Mesothelial cell of epicardium (in vitro differentiated cells): ENCODE results near the gene ANKRD66. TPM values are rescaled to one million over a fixed set of nuclear protein-coding genes. Genes with fewer than 3 reads are reported as not detected.

Experiments used
- DNase-seq, 2 experiments: peaks; one replicate each; pipeline ENCODE4 v3.0.0; 2021; ENCODE audit warnings: low spot score in 2 of 2; ENCODE audit not compliant: unreplicated experiment in 2 of 2
- H3K27ac Mint-ChIP-seq: 2 replicates; pipeline ENCODE4 v1.8.0; 2021; ENCODE audit warnings: mixed read lengths
- H3K27me3 Mint-ChIP-seq: 2 replicates; pipeline ENCODE4 v1.8.0; 2021; ENCODE audit warnings: low read depth, mixed read lengths
- H3K36me3 Mint-ChIP-seq: 2 replicates; pipeline ENCODE4 v1.8.0; 2021; ENCODE audit warnings: mixed read lengths
- H3K4me1 Mint-ChIP-seq: 2 replicates; pipeline ENCODE4 v1.8.0; 2021; ENCODE audit warnings: mixed read lengths
- H3K4me3 Mint-ChIP-seq: 2 replicates; pipeline ENCODE4 v1.8.0; 2021; ENCODE audit warnings: mild to moderate bottlenecking, moderate library complexity, mixed read lengths
- H3K9me3 Mint-ChIP-seq: 2 replicates; pipeline ENCODE4 v1.8.0; 2021; ENCODE audit warnings: mixed read lengths
- CTCF ChIP-seq: fragments of 200-600 bp; sonication (generic); IDR thresholded peaks from one replicate; pipeline ENCODE4 v1.5.0; 2021; ENCODE audit warnings: antibody characterized with exemption; ENCODE audit not compliant: unreplicated experiment
- total RNA-seq: library from RNA; stranded (reverse); gene quantifications from 3 replicates; pipeline ENCODE4 v1.2.1, GENCODE V29; 2021

The ANKRD66 gene
- total RNA-seq, 1 donor from 2014 or later = not detected

- no peak for TF ChIP-seq CTCF
- Mint-ChIP-seq H3K27ac (no peak overlapping the region), H3K9me3 (no peaks in the 10 kb centered on the region), H3K27me3 (peaks cover 3% of the 10 kb centered on the region), H3K36me3 (no peaks in the 10 kb centered on the region), H3K4me3 (no peak overlapping the region), H3K4me1 (no peaks in the 10 kb centered on the region)
- DNase-seq = no peak
Observed at GRCh38 chr6:46776070-46776712, 29.5 kb downstream of the ANKRD66 start.

DNA sequence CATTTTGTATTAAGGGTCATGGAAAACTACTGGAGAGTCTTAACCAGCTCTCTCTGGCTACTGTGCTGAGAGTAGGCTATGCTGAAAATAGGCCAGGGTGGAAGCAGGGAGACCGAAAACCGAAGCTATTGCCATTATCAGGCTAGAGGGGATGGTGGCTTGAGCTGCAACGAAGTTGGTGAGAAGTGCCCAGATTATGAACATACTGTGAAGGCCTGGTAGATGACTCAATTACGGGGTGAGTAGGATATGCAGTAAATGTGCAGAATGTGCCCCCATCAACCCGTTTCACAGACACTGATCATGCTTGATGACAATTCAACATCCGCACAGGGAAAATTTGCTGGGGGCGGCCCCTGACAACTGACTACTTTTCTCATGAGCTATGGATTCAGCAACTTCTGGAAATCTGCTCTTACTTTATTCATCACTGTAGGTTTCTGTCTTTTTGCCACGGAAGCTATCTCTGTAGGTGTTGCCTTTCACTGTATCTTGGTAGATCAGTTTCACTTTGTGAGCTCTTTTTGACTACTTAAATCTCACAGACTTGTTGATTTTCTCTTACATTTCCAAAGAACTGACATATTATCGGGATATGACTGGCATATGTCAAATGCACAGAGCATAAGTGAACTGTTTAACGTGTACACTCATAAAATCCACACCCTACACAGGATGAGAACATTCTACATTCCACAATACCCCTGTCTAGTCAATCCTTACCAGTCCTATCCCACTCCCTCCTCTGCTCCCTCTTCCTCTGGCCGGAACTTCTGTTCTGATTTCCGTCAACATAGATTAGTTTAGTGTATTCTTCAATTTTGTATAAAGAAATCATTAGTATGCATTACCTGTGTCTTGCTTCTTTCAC, 31.0 kb downstream of the ANKRD66 start:
- Mint-ChIP-seq H3K36me3 (no peaks in the 10 kb centered on the region), H3K4me3 (no peak overlapping the region), H3K4me1 (no peaks in the 10 kb centered on the region)

GRCh38 chr6:46781478-46782378, 35.0 kb downstream of the ANKRD66 start:
- Mint-ChIP-seq H3K27ac (no peak overlapping the region), H3K27me3 (peaks cover 3% of the 10 kb centered on the region), H3K4me1 (no peaks in the 10 kb centered on the region), H3K4me3 (no peak overlapping the region), H3K9me3 (no peaks in the 10 kb centered on the region), H3K36me3 (no peaks in the 10 kb centered on the region)
- peak in 1 of 2 experiments; percentile 44 for DNase-seq
- TF ChIP-seq CTCF = peak; percentile 74

More for the DNA sequence above, 31.0 kb downstream of the ANKRD66 start:
- TF ChIP-seq CTCF = no peak
- Mint-ChIP-seq H3K9me3 (no peaks in the 10 kb centered on the region), H3K27me3 (peaks cover 3% of the 10 kb centered on the region), H3K27ac (no peak overlapping the region)
- no peak for DNase-seq

GRCh38 chr6:46784535-46784934, 37.8 kb downstream of the ANKRD66 start:
- Mint-ChIP-seq H3K4me1 (no peaks in the 10 kb centered on the region), H3K36me3 (no peaks in the 10 kb centered on the region), H3K27me3 (peaks cover 3% of the 10 kb centered on the region), H3K9me3 (no peaks in the 10 kb centered on the region), H3K4me3 (no peak overlapping the region), H3K27ac (no peak overlapping the region)
- no peak for DNase-seq
- no peak for TF ChIP-seq CTCF

DNA sequence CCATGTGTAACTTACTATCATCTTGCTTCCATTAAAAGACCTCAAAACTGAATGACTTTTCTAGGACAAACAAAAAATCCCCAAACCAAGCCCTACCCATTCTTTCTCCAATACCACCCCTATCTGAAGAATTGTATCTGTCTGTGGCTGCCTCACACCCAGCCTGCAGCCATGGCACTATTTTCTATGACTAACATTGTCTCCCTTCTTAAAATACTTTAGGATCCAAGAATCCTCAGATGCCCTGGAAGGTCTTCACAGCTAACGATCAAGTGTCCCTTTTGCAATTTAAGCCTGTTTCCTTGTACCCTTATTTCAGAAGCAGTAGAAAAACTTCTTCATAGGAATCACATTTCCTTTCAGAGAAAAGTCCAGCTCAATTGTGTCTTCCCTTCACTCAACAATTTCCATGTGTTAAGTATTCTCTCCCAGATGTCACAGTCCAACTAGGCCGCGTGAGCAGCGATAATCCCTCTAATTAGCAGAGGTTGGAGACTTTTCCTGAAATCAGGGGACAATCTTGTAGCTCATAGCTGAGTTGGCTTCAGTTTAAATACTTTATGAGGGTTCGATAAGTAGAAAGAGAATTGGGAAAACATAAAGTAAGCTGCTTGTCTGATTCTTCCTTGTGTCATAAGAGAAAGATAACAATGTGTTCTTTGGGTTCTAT, 41.3 kb downstream of the ANKRD66 start:
- no peak for TF ChIP-seq CTCF

More for the DNA sequence above, 41.3 kb downstream of the ANKRD66 start:
- no peak overlapping the region for H3K4me3 Mint-ChIP-seq
- DNase-seq = no peak
- H3K9me3 Mint-ChIP-seq = no peaks in the 10 kb centered on the region
- no peak overlapping the region for H3K27ac Mint-ChIP-seq
- no peaks in the 10 kb centered on the region for H3K4me1 Mint-ChIP-seq
- H3K36me3 Mint-ChIP-seq = no peaks in the 10 kb centered on the region
- H3K27me3 Mint-ChIP-seq = no peaks in the 10 kb centered on the region
